Karpas-422 (cell line): Measurements from ENCODE around the gene TMOD3. TPM values are rescaled to one million over a fixed set of nuclear protein-coding genes. Genes with fewer than 3 reads are reported as not detected.
A peak's percentile ranks its signal among the peaks of the same experiment; 100 is the strongest.

Source experiments
- DNase-seq: peaks from one replicate; pipeline ENCODE4 v3.0.0-alpha.2; 2015
- H2AFZ ChIP-seq: fragments of 200-600 bp; sonication (generic); 2 replicates; pipeline ENCODE4 v1.6.1; 2014; ENCODE audit warnings: antibody characterized with exemption, low read length, mixed read lengths
- H3K27ac ChIP-seq: fragments of 200-600 bp; sonication (generic); 2 replicates; pipeline ENCODE4 v1.5.1; 2014; ENCODE audit warnings: mild to moderate bottlenecking, low read length, moderate library complexity
- H3K27me3 ChIP-seq: fragments of 200-600 bp; sonication (generic); 2 replicates; pipeline ENCODE4 v1.6.1; 2014; ENCODE audit warnings: low read length, mixed read lengths
- H3K36me3 ChIP-seq: fragments of 200-600 bp; sonication (generic); 2 replicates; pipeline ENCODE4 v1.6.1; 2014; ENCODE audit warnings: low read length, mixed read lengths; ENCODE audit not compliant: insufficient read depth
- H3K4me1 ChIP-seq: fragments of 200-600 bp; sonication (generic); 2 replicates; pipeline ENCODE4 v1.6.1; 2014; ENCODE audit warnings: mild to moderate bottlenecking, low read length, mixed read lengths
- H3K4me2 ChIP-seq: fragments of 200-600 bp; sonication (generic); 2 replicates; pipeline ENCODE4 v1.6.1; 2014; ENCODE audit warnings: low read length, low read depth, mild to moderate bottlenecking; ENCODE audit not compliant: poor library complexity, severe bottlenecking
- H3K4me3 ChIP-seq: fragments of 200-600 bp; sonication (generic); 2 replicates; pipeline ENCODE4 v1.5.1; 2014; ENCODE audit warnings: mild to moderate bottlenecking, antibody characterized with exemption, low read length, mixed read lengths
- H3K79me2 ChIP-seq: fragments of 200-600 bp; sonication (generic); 2 replicates; pipeline ENCODE4 v1.6.1; 2014; ENCODE audit warnings: mild to moderate bottlenecking, low read length, mixed read lengths
- H3K9ac ChIP-seq: fragments of 200-600 bp; sonication (generic); 2 replicates; pipeline ENCODE4 v1.6.0; 2014; ENCODE audit warnings: low read length
- H3K9me2 ChIP-seq: fragments of 200-600 bp; sonication (generic), shearing (Covaris generic); replicated peaks from 2 replicates; pipeline ENCODE4 v1.6.0; 2014; ENCODE audit warnings: mild to moderate bottlenecking, low read length, moderate library complexity; ENCODE audit not compliant: insufficient read depth
- H3K9me3 ChIP-seq: fragments of 300-700, 200-600 bp; sonication (generic); 2 replicates; pipeline ENCODE4 v1.6.1; 2014; ENCODE audit warnings: low read length, mixed read lengths
- H4K20me1 ChIP-seq: fragments of 200-600 bp; sonication (generic); 2 replicates; pipeline ENCODE4 v1.6.1; 2014; ENCODE audit warnings: mild to moderate bottlenecking, antibody characterized with exemption, low read length, low read depth; ENCODE audit not compliant: insufficient read depth
- small RNA-seq: library from RNA; depleted of rRNA; stranded (forward); fragments of <200 nt; gene quantifications from one replicate; pipeline ENCODE3, GENCODE V24; 2014
- total RNA-seq: library from RNA; depleted of rRNA; stranded (reverse); fragments of >200 nt; shearing (Covaris generic); gene quantifications from 2 replicates; pipeline ENCODE4 v1.2.3, GENCODE V29; 2014; ENCODE audit warnings: low replicate concordance; rRNA removed

The TMOD3 gene
- total RNA-seq, 1 experiment from 2014 or later: 13.7 TPM

GRCh38 chr15:51938286-51938685, 108.8 kb downstream of the TMOD3 start:
- Histone ChIP-seq H3K9me3 (no peaks in the 10 kb centered on the region), H3K36me3 (peaks cover 7% of the 10 kb centered on the region)
- no peak for DNase-seq

DNA sequence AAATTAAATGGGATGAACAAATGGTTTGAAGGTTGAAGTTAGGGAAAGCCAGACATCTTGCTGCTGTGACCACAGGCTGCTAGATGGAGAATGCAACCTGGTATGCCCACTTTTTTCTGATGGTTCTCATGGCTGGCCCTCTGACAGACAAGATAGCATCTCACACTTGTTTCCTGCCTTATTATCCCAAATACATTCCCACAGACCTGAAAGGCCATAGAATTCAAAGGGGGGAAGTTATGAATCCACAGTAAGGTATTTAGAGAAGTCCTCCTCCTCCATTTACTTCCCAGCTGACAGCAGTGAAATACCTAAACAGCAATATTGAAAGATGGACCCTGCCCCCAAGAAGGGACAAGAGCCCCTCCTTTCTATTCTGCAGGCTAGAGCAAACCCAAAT, 109.8 kb downstream of the TMOD3 start:
- no peak overlapping the region for H3K4me2 ChIP-seq
- H3K36me3 ChIP-seq: peaks cover 15% of the 10 kb centered on the region
- H3K27me3 ChIP-seq: no peaks in the 10 kb centered on the region

More at GRCh38 chr15:51938286-51938685, 108.8 kb downstream of the TMOD3 start:
- peaks cover 65% of the 10 kb centered on the region for H3K4me1 ChIP-seq
- peak overlapping the region; percentile 97 for H3K27ac ChIP-seq
- no peak overlapping the region for H2AFZ ChIP-seq
- H3K27me3 ChIP-seq: no peaks in the 10 kb centered on the region
- no peaks in the 10 kb centered on the region for H4K20me1 ChIP-seq
- H3K79me2 ChIP-seq: peaks cover 20% of the 10 kb centered on the region
- peak overlapping the region; percentile 4; the same call in 1 of the 2 replicates for H3K9ac ChIP-seq
- H3K9me2 ChIP-seq: no peaks in the 10 kb centered on the region
- H3K4me3 ChIP-seq: no peak overlapping the region
- H3K4me2 ChIP-seq: no peak overlapping the region

GRCh38 chr15:51947124-51947523, 117.7 kb downstream of the TMOD3 start:
- peaks cover 21% of the 10 kb centered on the region for H3K79me2 ChIP-seq
- no peak overlapping the region for H3K4me2 ChIP-seq
- H3K4me1 ChIP-seq: peaks cover 10% of the 10 kb centered on the region; the same call in 1 of the 2 replicates
- H4K20me1 ChIP-seq: no peaks in the 10 kb centered on the region
- peaks cover 43% of the 10 kb centered on the region for H3K36me3 ChIP-seq
- no peak overlapping the region for H2AFZ ChIP-seq
- H3K9ac ChIP-seq: no peak overlapping the region
- no peak for DNase-seq
- H3K9me3 ChIP-seq: no peaks in the 10 kb centered on the region
- H3K4me3 ChIP-seq: no peak overlapping the region
- no peaks in the 10 kb centered on the region for H3K27me3 ChIP-seq
- H3K27ac ChIP-seq: no peak overlapping the region
- H3K9me2 ChIP-seq: no peaks in the 10 kb centered on the region

More for the DNA sequence above, 109.8 kb downstream of the TMOD3 start:
- Histone ChIP-seq H4K20me1 (no peaks in the 10 kb centered on the region), H3K4me3 (no peak overlapping the region), H3K27ac (peak overlapping the region; percentile 45; the same call in 1 of the 2 replicates), H3K79me2 (peaks cover 27% of the 10 kb centered on the region), H3K9me2 (no peaks in the 10 kb centered on the region), H3K4me1 (peaks cover 56% of the 10 kb centered on the region), H2AFZ (no peak overlapping the region), H3K9me3 (no peaks in the 10 kb centered on the region), H3K9ac (no peak overlapping the region)
- DNase-seq: no peak

- H4K20me1 ChIP-seq: no peaks in the 10 kb centered on the region
- H3K79me2 ChIP-seq: no peaks in the 10 kb centered on the region
- H3K9me3 ChIP-seq: no peaks in the 10 kb centered on the region
- H3K9ac ChIP-seq: no peak overlapping the region
- DNase-seq: no peak
- H3K4me3 ChIP-seq: no peak overlapping the region
- no peak overlapping the region for H3K4me2 ChIP-seq
- H3K9me2 ChIP-seq: no peaks in the 10 kb centered on the region
- no peaks in the 10 kb centered on the region for H3K27me3 ChIP-seq
- peaks cover 57% of the 10 kb centered on the region for H3K36me3 ChIP-seq
- no peak overlapping the region for H3K27ac ChIP-seq
- no peak overlapping the region for H2AFZ ChIP-seq
- no peaks in the 10 kb centered on the region for H3K4me1 ChIP-seq
These were observed 123.4 kb downstream of the TMOD3 start for GRCh38 chr15:51952805-51953204.

GRCh38 chr15:51955504-51955903, 126.1 kb downstream of the TMOD3 start:
- Histone ChIP-seq H3K4me3 (no peak overlapping the region), H2AFZ (no peak overlapping the region), H3K4me2 (no peak overlapping the region), H3K79me2 (peaks cover 5% of the 10 kb centered on the region; the same call in 1 of the 2 replicates), H3K9me3 (no peaks in the 10 kb centered on the region), H3K9me2 (no peaks in the 10 kb centered on the region), H4K20me1 (no peaks in the 10 kb centered on the region), H3K36me3 (peaks cover 66% of the 10 kb centered on the region), H3K9ac (no peak overlapping the region), H3K27me3 (no peaks in the 10 kb centered on the region), H3K4me1 (no peaks in the 10 kb centered on the region), H3K27ac (no peak overlapping the region)
- peak; percentile 22 for DNase-seq

Small RNA genes within 50 kb of the gene (small RNA-seq; reads per million reads assigned to genes)
- gene AC090971.5: not detected
- gene RF00017: not detected
- not detected for gene RF00019
- not detected for gene RNU6-90P

Other genes starting within 250 kb of the TMOD3 start
- gene DMXL2, start 206.9 kb upstream of the TMOD3 start, total RNA-seq: 3.2 and 17.8 TPM in 2 replicates
- not detected in 2 replicates for gene SCG3, start 148.2 kb upstream of the TMOD3 start, total RNA-seq
- 3.4 and 5.4 TPM in 2 replicates for gene LYSMD2, start 92.0 kb upstream of the TMOD3 start, total RNA-seq
- gene TMOD2, start 78.1 kb upstream of the TMOD3 start, total RNA-seq: 0.72 and 2.6 TPM in 2 replicates
- 16.9 and 32.3 TPM in 2 replicates for gene LEO1, start 142.1 kb downstream of the TMOD3 start, total RNA-seq
- 12.8 and 24.7 TPM in 2 replicates for gene MAPK6, start 189.6 kb downstream of the TMOD3 start, total RNA-seq